Stimulated activated CD4-positive, alpha-beta T cell treated with anti-CD3 and anti-CD28 coated beads, Interleukin-2, amount 100 ng/mL, for 24 hours (primary cell): ENCODE results near the gene RGS7.
A peak's percentile ranks its signal among the peaks of the same experiment; 100 is the strongest.
"Not testable (repeated sequence)": the region's sequence is repeated elsewhere in the genome, so short reads cannot be mapped to it uniquely, and the experiment has no call there.

Source experiments
- DNase-seq, 2 donors: peaks; one replicate each; pipeline ENCODE4 v3.0.0-alpha.2; 2020

RGS7 gene

DNA sequence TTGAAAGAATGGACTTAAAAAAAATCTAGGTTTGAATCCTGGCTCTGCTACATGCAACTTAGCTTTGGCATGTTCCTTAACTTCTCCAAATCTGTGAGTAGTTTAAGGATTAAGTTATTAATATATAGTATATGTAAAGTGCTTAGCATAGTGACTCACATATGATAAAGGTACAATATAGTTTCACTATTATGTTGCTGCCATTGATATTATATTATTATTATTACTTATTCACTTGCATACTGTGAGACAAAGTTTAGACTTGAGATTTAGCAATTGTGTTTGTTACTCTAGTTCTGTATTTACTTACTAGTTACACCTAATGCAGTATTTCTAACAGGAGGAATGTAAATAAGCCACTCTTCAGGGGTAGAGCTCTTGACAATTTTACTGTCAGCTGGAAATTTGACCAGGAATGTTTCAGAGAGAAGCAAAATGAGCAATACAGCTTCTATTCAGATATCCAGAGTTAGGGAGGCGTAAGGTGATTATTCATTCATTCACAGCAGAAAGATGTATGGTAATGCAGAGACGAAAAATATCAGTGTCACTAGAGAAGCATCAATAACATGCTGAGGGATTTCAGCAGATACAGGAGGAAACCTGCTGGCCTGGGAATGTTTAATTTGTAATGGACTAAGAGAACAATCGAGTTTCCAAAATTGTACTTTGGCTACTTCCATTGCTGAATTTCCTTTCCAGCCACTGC lies 25.5 kb downstream of the RGS7 start:
- no peak for DNase-seq

DNA sequence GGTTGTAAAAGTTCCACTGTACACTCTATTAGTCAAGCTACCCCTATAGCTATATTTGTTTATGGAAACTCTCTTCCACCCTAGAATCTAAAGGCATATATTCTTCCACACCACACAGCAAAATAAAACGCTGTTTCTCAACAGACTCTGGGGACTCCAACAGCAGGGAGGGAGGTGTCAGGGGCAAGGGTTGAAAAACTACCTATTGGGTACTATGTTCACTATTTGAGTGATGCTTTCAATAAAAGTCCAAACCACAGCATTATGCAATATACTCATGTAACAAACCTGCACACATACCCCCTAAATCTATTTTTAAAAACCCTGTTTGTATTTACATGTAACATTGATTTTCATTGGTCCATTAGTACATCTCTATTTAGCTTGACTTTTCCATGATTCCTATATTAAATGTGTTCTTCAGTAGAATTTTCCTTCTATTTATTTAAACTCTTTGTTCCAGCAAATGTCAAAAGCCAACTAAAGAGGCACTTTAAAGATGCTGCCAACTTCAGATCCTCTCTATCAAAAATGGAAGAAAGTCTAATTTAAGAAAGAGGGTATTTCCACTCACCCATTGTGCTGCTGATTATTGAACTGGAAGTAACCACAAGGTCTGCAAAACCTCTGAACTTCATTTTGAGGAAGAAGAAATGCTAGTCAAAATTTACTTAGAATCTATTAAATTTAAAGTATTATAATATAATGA lies 26.2 kb downstream of the RGS7 start:
- DNase-seq: no peak

DNA sequence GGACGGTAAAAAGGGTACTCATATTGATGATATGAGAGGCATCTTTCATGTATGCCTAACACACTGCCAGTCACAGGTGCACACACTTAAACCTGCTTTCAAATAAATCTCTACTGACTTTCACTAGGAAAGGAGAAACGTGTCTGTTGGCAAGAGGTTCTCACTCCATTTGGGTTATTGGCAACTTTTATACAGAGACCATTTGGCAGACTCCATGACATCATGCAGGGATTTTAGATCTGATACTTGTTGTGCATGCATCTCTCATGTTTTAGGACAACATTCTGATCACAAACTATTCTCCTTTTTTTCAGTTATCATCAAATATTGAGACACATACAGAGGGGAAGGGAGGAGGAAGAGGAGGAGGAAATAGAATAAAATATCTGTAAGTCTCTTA lies 31.5 kb downstream of the RGS7 start:
- DNase-seq: no peak

DNA sequence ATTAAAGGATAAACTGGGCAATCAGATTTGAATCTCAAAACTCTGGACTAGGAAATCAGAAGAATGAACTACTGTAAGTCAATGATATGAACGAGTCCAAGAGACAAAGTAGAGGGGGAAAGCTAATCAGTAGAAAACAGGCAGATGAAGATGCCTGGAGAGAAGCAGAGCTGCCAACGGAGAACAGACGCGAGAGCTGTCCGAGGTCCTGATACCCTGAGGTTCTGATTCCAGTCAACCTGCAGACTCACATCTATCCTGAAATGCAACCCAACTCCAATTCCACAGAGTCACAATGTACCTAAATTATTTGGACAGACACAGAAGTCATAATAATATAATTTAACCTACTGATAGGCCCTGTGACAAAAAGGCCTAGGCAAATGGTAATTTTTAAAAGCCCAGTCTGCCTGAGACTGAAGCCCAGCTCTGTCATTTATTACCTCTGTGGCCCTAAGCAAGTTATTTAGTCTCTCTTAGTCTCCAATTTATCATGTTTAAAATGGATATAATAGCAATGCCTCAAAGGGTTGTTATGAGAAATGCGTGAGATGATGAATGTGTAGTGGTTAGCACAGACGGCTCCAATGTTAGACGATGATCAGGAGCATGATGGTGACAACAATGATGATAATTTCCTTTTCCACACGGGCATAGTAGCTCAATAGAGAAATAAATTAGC lies 33.4 kb downstream of the RGS7 start:
- peak in 1 of 2 donors; percentile 11 for DNase-seq

GRCh38 chr1:241317676-241318075 lies 39.3 kb downstream of the RGS7 start:
- DNase-seq: no peak

- DNase-seq: no peak
Observed at GRCh38 chr1:241316372-241316771, 40.6 kb downstream of the RGS7 start.

DNA sequence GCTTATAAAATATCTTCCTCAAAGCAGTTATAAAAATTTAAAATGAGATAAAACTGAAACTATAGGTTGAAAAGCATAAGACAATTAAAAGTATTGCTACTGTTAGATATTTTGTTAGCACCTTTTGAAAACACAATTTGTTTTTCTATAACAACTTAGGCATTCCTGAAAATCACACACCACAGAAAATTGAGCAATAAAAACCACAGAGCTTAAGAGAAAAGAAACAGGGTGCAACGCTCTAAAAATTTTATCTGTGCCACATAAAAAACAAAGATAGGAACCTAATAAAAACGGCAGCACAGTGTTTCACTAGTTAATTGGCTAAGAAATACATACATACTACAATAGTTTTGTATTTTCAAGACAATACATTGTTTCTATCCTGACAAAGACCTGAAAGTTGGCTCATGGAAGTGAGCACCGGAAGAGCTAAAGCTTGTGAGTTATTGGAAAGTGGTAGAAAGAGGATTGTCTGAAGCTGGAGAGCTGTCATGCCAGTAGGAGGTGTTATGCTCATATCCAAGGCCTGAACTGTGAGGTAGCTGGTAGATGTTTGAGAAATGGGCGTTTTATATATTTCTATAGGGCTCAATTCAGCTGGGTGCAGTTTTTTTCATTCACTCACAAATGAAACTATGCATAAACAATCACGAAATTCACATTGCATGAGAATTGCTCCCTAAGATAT lies 45.8 kb downstream of the RGS7 start:
- no peak for DNase-seq

DNA sequence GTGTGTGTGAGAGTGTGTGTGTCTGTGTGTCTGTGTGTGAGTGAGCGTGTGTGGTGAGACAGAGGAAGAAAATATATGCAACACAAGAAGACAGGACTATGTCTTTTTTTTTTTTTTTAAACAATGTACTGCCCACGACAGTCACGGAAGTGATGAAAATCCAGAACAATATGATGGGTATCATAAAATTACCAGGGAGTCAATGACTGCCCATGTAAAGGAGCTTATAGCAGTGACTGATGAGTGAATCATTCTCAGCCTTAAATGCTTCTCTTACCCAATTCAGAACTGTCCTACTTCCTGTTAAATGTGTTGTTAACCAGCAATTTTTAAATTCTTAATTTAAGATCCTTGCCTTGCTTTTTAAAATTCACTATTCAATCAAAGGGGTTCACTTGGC lies 46.6 kb downstream of the RGS7 start:
- no peak for DNase-seq

GRCh38 chr1:241309651-241310050 lies 47.4 kb downstream of the RGS7 start:
- no peak for DNase-seq

GRCh38 chr1:241308471-241308870 lies 48.5 kb downstream of the RGS7 start:
- DNase-seq: no peak

DNA sequence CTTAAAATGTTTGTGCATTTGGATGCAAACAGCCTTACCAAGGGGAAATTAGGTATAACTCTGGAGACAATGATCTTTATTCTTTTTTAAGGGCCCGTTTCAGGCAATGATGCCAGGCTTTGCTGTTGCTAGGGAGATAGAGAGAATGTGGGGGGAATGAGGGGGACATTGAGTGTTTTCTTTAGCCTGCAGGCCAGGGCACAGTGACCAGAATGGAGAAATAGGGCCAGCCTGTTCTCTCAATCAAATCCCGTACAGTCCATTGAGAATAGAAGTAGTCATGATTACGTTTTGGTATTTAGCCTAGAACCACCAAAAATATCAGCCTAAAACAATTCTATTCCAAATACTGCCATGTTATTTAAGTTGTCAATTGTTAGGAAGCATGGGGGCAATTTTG lies 49.0 kb downstream of the RGS7 start:
- no peak for DNase-seq

GRCh38 chr1:241306125-241306790 lies 50.7 kb downstream of the RGS7 start:
- DNase-seq: no peak

DNA sequence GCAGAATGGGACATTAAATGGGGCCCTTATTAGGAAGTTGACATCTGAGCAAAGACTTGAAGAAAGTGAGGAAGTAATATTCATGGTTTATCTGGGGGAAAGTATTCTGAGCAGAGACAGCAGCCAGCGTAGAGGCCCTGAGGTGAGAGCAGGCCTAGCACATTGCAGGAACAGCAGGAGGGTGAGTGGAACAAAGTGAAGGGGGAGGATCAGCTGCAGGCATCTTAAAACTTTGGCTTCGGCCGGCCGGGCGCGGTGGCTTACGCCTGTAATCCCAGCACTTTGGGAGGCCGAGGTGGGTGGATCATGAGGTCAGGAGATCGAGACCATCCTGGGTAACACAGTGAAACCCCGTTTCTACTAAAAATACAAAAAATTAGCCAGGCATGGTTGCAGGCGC lies 55.0 kb downstream of the RGS7 start:
- not testable (repeated sequence) for DNase-seq

GRCh38 chr1:241299347-241299746 lies 57.7 kb downstream of the RGS7 start:
- no peak for DNase-seq

GRCh38 chr1:241292973-241293372 lies 64.0 kb downstream of the RGS7 start:
- DNase-seq: no peak

- DNase-seq: not testable (repeated sequence)
Observed at GRCh38 chr1:241291548-241291947, 65.5 kb downstream of the RGS7 start.

GRCh38 chr1:241286486-241286885 lies 70.5 kb downstream of the RGS7 start:
- DNase-seq: no peak

GRCh38 chr1:241276391-241276790 lies 80.6 kb downstream of the RGS7 start:
- no peak for DNase-seq

- no peak for DNase-seq
Observed at GRCh38 chr1:241275981-241276380, 81.0 kb downstream of the RGS7 start.

DNA sequence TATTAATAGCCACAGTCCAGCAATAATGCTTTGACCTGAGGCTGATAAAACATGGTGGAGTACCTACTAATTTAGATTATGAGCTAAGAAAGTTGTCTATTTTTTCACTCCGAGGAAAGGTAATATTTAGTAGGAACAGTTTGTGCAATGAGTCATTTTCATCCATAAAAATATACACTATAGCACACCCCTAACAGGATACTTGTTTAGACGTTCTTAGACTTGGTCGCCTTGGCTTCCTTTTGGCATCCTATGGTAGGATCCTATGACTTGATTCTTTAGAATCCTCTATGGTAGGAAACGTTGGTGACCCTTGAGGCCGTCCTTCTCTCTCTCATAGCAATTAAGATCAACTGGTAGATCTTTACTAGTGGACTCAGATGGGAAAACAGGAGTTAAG lies 81.8 kb downstream of the RGS7 start:
- DNase-seq: no peak

- DNase-seq: no peak
Observed at GRCh38 chr1:241274693-241275092, 82.3 kb downstream of the RGS7 start.

GRCh38 chr1:241272828-241273227 lies 84.2 kb downstream of the RGS7 start:
- DNase-seq: no peak

- no peak for DNase-seq
Observed at GRCh38 chr1:241271427-241271826, 85.6 kb downstream of the RGS7 start.
